GM12878 (cell line): ENCODE measurements around the gene SGTB. TPM values are rescaled to one million over a fixed set of nuclear protein-coding genes. Genes with fewer than 3 reads are reported as not detected.
A peak's percentile ranks its signal among the peaks of the same experiment; 100 is the strongest.

Source experiments
- ATAC-seq: fragments of 200-7000 bp; cut with Tn5 transposase; 3 replicates; pipeline ENCODE4 v1.9.1; 2020; ENCODE audit warnings: mild to moderate bottlenecking, moderate library complexity
- BruUV-seq: library from RNA; stranded (reverse); fragments of 400-500 nt; replicated peaks from 2 replicates; lab custom pipeline; 2021; lab: Mats Ljungman, UMichigan
- CTCF ChIA-PET: fragments of 300-600 bp; sonication (Branson Sonifier 250); formaldehyde crosslinking; extraction: SDS; loops from one replicate; lab custom pipeline; 2021; ENCODE audit warnings: inconsistent platforms; lab: Yijun Ruan, JAX
- POLR2A ChIA-PET: fragments of 350-600 bp; formaldehyde crosslinking; extraction: SDS; loops from one replicate; lab custom pipeline; 2021; ENCODE audit warnings: inconsistent platforms; lab: Charles Lee
- RAD21 ChIA-PET: fragments of 300-600 bp; sonication (Branson Sonifier 250); formaldehyde crosslinking; loops from one replicate; lab custom pipeline; 2023; ENCODE audit warnings: antibody characterized with exemption; ENCODE audit not compliant: unreplicated experiment; lab: Charles Lee
- SMC1A ChIA-PET: fragments of 300-600 bp; sonication (Branson Sonifier 250); formaldehyde crosslinking; loops from one replicate; lab custom pipeline; 2023; ENCODE audit not compliant: unreplicated experiment, uncharacterized antibody; lab: Charles Lee
- DNase-seq: peaks from one replicate; pipeline ENCODE4 v3.0.0-alpha.2; 2011; ENCODE audit warnings: low read depth, low spot score
- FAIRE-seq: peaks from 3 replicates; lab custom pipeline; 2011; peaks lifted over from hg19 to GRCh38; lab: Jason Lieb, UNC
- H2AFZ ChIP-seq: 2 replicates; pipeline ENCODE4 v1.6.0; 2011; ENCODE audit warnings: low read depth, low read length, control low read depth; ENCODE audit not compliant: control insufficient read depth
- H3K27ac ChIP-seq: 2 replicates; pipeline ENCODE4 v1.5.1; 2011; ENCODE audit warnings: control low read depth; ENCODE audit not compliant: control insufficient read depth, insufficient read depth
- H3K27me3 ChIP-seq, 2 experiments: replicated peaks in 1 of 2; 2 replicates each; pipeline versions ENCODE4 v1.6.0 to v1.6.1; 2011; ENCODE audit warnings: low read length in 1 of 2; ENCODE audit not compliant: control insufficient read depth in 2 of 2, insufficient read depth in 2 of 2
- H3K36me3 ChIP-seq, 2 experiments: 2 replicates each; pipeline ENCODE4 v1.5.1; 2011; ENCODE audit warnings: low read length in 1 of 2; ENCODE audit not compliant: control insufficient read depth in 2 of 2, insufficient read depth in 2 of 2
- H3K4me1 ChIP-seq: 2 replicates; pipeline ENCODE4 v1.6.1; 2011; ENCODE audit warnings: mild to moderate bottlenecking, low read length, moderate library complexity, mixed read lengths; ENCODE audit not compliant: control insufficient read depth, insufficient read depth
- H3K4me2 ChIP-seq: 2 replicates; pipeline ENCODE4 v1.6.0; 2011; ENCODE audit warnings: control low read depth; ENCODE audit not compliant: control insufficient read depth, insufficient read depth
- H3K4me3 ChIP-seq: fragments of 200-600 bp; sonication (generic); 2 replicates; pipeline ENCODE4 v1.5.1; 2016
- H3K79me2 ChIP-seq: 2 replicates; pipeline ENCODE4 v1.6.0; 2011; ENCODE audit warnings: low read length; ENCODE audit not compliant: control insufficient read depth, insufficient read depth
- H3K9ac ChIP-seq: 2 replicates; pipeline ENCODE4 v1.8.0; 2011; ENCODE audit warnings: low read length, control low read depth, mixed read lengths; ENCODE audit not compliant: control insufficient read depth, insufficient read depth
- H3K9me3 ChIP-seq: replicated peaks from 3 replicates; pipeline ENCODE4 v1.5.1; 2011; ENCODE audit warnings: mild to moderate bottlenecking, low read length; ENCODE audit not compliant: control insufficient read depth, insufficient read depth
- H4K20me1 ChIP-seq: 2 replicates; pipeline ENCODE4 v1.6.0; 2011; ENCODE audit not compliant: control insufficient read depth, insufficient read depth
- CHD1 ChIP-seq: IDR thresholded peaks from 2 replicates; pipeline ENCODE4 v1.6.1; 2012; ENCODE audit warnings: low read depth, low read length, improper control_type of control experiment
- ESRRA ChIP-seq: IDR thresholded peaks from 2 replicates; pipeline ENCODE4 v1.6.1; 2012; ENCODE audit warnings: mild to moderate bottlenecking, low read length, improper control_type of control experiment
- ETV6 ChIP-seq, 2 experiments: fragments of 450-650 bp in 1 of 2; IDR thresholded peaks in 1 of 2; conservative IDR thresholded peaks in 1 of 2; 2 replicates each; pipeline ENCODE4 v1.6.1; 2014; ENCODE audit warnings: antibody characterized with exemption in 1 of 2, borderline replicate concordance in 1 of 2, low read depth in 1 of 2, mild to moderate bottlenecking in 1 of 2, moderate library complexity in 1 of 2
- EZH2 ChIP-seq: IDR thresholded peaks from 2 replicates; pipeline ENCODE4 v1.6.1; 2012; ENCODE audit warnings: low read depth, mild to moderate bottlenecking, control low read depth, inconsistent platforms, low read length, borderline replicate concordance; ENCODE audit not compliant: control insufficient read depth
- MAX ChIP-seq: IDR thresholded peaks from 2 replicates; pipeline ENCODE4 v1.6.1; 2012; ENCODE audit warnings: low read depth, low read length, improper control_type of control experiment
- MEF2A ChIP-seq: IDR thresholded peaks from 2 replicates; pipeline ENCODE4 v1.6.1; 2011; ENCODE audit warnings: low read depth, mild to moderate bottlenecking, low read length, moderate library complexity; ENCODE audit not compliant: insufficient read depth
- MTA2 ChIP-seq: fragments of 450-650 bp; IDR thresholded peaks from 2 replicates; pipeline ENCODE4 v1.6.1; 2016; ENCODE audit warnings: low read depth, mild to moderate bottlenecking, moderate library complexity
- PAX8 ChIP-seq: fragments of 450-650 bp; IDR thresholded peaks from 2 replicates; pipeline ENCODE4 v1.6.1; 2017; ENCODE audit warnings: mild to moderate bottlenecking, moderate library complexity
- RAD21 ChIP-seq: IDR thresholded peaks from 2 replicates; pipeline ENCODE4 v1.6.1; 2011; ENCODE audit warnings: mild to moderate bottlenecking, low read depth, low read length, moderate library complexity; ENCODE audit not compliant: insufficient read depth
- RUNX3 ChIP-seq: IDR thresholded peaks from 2 replicates; pipeline ENCODE4 v1.6.1; 2012; ENCODE audit warnings: low read length, inconsistent platforms
- SPI1 ChIP-seq: IDR thresholded peaks from 2 replicates; pipeline ENCODE4 v1.6.1; 2011; ENCODE audit warnings: low read depth, mild to moderate bottlenecking, low read length, moderate library complexity, borderline replicate concordance; ENCODE audit not compliant: insufficient read depth
- SUZ12 ChIP-seq: fragments of 200-600 bp; sonication (generic); IDR thresholded peaks from one replicate; pipeline ENCODE4 v1.6.1; 2018; ENCODE audit warnings: antibody characterized with exemption, mild to moderate bottlenecking; ENCODE audit not compliant: unreplicated experiment
- TCF3 ChIP-seq: IDR thresholded peaks from 2 replicates; pipeline ENCODE4 v1.6.1; 2012; ENCODE audit warnings: low read depth, mild to moderate bottlenecking, low read length, borderline replicate concordance; ENCODE audit not compliant: insufficient read depth
- ZNF207 ChIP-seq: fragments of 450-650 bp; IDR thresholded peaks from 2 replicates; pipeline ENCODE4 v1.6.1; 2014; ENCODE audit warnings: antibody characterized with exemption, mild to moderate bottlenecking, borderline replicate concordance
- ZNF217 ChIP-seq: fragments of 450-650 bp; IDR thresholded peaks from 2 replicates; pipeline ENCODE4 v1.6.1; 2017; ENCODE audit warnings: antibody characterized with exemption, mild to moderate bottlenecking
- ZZZ3 ChIP-seq: IDR thresholded peaks from 2 replicates; pipeline ENCODE4 v1.6.1; 2011; ENCODE audit warnings: low read depth; ENCODE audit not compliant: control insufficient read depth, insufficient read length
- WGBS: methylation state at CpG from one replicate; pipeline ENCODE4 v1.1.6; 2016; ENCODE audit warnings: low lambda C conversion rate; ENCODE audit not compliant: insufficient replicate concordance, insufficient coverage; ENCODE audit errors: missing lambda C conversion rate; 5-methylcytosine and 5-hydroxymethylcytosine counted together
- in situ Hi-C: fragments of 300-500 bp; cut with MboI; formaldehyde crosslinking; loops from 9 replicates; pipeline ENCODE4 v1.14.3; 2018; ENCODE audit warnings: mixed read lengths
- intact Hi-C: fragments of 100-400 bp; cut with micrococcal nuclease; formaldehyde crosslinking; loops from one replicate; pipeline ENCODE4 v1.14.2; 2022; ENCODE audit not compliant: unreplicated experiment
- polyA plus RNA-seq, 11 experiments: library from polyadenylated mRNA; depleted of rRNA in 4 of 11; unstranded in 6 of 11; stranded (reverse) in 5 of 11; fragments of >200 nt; fragmentation: Nextera tagmentation in 4 of 11; fragmentation: Illumina TruSeq in 1 of 11; extraction: Ambion mirVana in 4 of 11; extraction: Trizol in 1 of 11; gene quantifications; 1 replicate in 1 of 11; 2 replicates in 10 of 11; pipeline versions ENCODE4 v1.2.1 to v1.2.3, GENCODE V29; 2011 to 2016; ENCODE audit warnings: inconsistent platforms in 2 of 11, missing spikeins in 2 of 11, low read depth in 1 of 11
- total RNA-seq, 4 experiments: library from RNA; depleted of rRNA in 3 of 4; stranded (reverse); fragments of >200 nt in 3 of 4; fragmentation: Illumina TruSeq in 1 of 4; extraction: Trizol in 1 of 4; gene quantifications; 2 replicates each; pipeline versions ENCODE4 v1.2.1 to v1.2.3, GENCODE V29; 2013 to 2021

SGTB gene
- total and polyA plus RNA-seq, 10 of the 15 experiments (the other 5 are each of a cell fraction or from before 2014, with no cell fraction given), result 1.0 to 7.8 (median 5.4) TPM

- TF ChIP-seq CHD1, result no peak
- TF ChIP-seq, all 136 proteins: peak for 0
Measured at GRCh38 chr5:65702036-65702435, 19.9 kb downstream of the SGTB start (continued).

GRCh38 chr5:65699338-65699737 lies 22.6 kb downstream of the SGTB start:
- Histone ChIP-seq H2AFZ (no peak overlapping the region), H3K27ac (no peak overlapping the region), H3K9ac (no peak overlapping the region), H3K4me2 (no peak overlapping the region), H3K79me2 (no peaks in the 10 kb centered on the region), H4K20me1 (no peaks in the 10 kb centered on the region), H3K36me3 (peaks cover 0 to 2% of the 10 kb centered on the region in 2 experiments; a peak in 1 of 4 replicates), H3K9me3 (no peaks in the 10 kb centered on the region; the same call in 2 of the 3 replicates), H3K27me3 (no peaks in the 10 kb centered on the region), H3K4me3 (no peak overlapping the region), H3K4me1 (peaks cover 4% of the 10 kb centered on the region; the same call in 1 of the 2 replicates)
- BruUV-seq, result no TSS peak
- in situ Hi-C loops, result no loop called here
- CTCF ChIA-PET, result no interaction called here
- SMC1A ChIA-PET, result interaction anchor here (0.6 kb wide), 1 partner anchor 57 kb away, joined by 3 read pairs; no protein-coding TSS in a partner anchor
- peak; percentile 16 for DNase-seq
- peak; percentile 78 for FAIRE-seq
- intact Hi-C loops, result no loop called here
- 44% methylated on average over 4 of the region's 4 CpGs for WGBS
- peak; percentile 65 for ATAC-seq
- RAD21 ChIA-PET, result interaction anchor here (0.6 kb wide), 1 partner anchor 49 kb away, joined by 3 read pairs; no protein-coding TSS in a partner anchor
- POLR2A ChIA-PET, result interaction anchor here (1.3 kb wide), 1 partner anchor 22 kb away, joined by 3 read pairs; no protein-coding TSS in a partner anchor
- peak; percentile 60; the same call in 1 of the 2 replicates for TF ChIP-seq MEF2A
- peak; percentile 85 for TF ChIP-seq RUNX3
- peak; percentile 25; the same call in 1 of the 2 replicates for TF ChIP-seq SPI1
- no peak for TF ChIP-seq ZZZ3
- TF ChIP-seq, all 136 proteins: peak for 3

GRCh38 chr5:65696892-65697291 lies 25.0 kb downstream of the SGTB start:
- Histone ChIP-seq H3K27me3 (no peaks in the 10 kb centered on the region), H3K4me1 (peaks cover 4% of the 10 kb centered on the region; the same call in 1 of the 2 replicates), H4K20me1 (no peaks in the 10 kb centered on the region), H2AFZ (no peak overlapping the region), H3K27ac (no peak overlapping the region), H3K36me3 (peaks cover 0 to 2% of the 10 kb centered on the region in 2 experiments; a peak in 1 of 4 replicates), H3K79me2 (no peaks in the 10 kb centered on the region), H3K9ac (no peak overlapping the region), H3K4me3 (no peak overlapping the region), H3K4me2 (no peak overlapping the region), H3K9me3 (no peaks in the 10 kb centered on the region; the same call in 2 of the 3 replicates)
- no TSS peak for BruUV-seq
- intact Hi-C loops, result no loop called here
- ChIA-PET POLR2A (no interaction called here), SMC1A (interaction anchor here (1.3 to 1.4 kb wide), 2 partner anchors 16 to 100 kb away, joined by 3 read pairs; no protein-coding TSS in a partner anchor), RAD21 (no interaction called here), CTCF (interaction anchor here (0.8 kb wide), 1 partner anchor 9 kb away, joined by 4 read pairs; no protein-coding TSS in a partner anchor)
- no peak for FAIRE-seq
- in situ Hi-C loops, result no loop called here
- no peak for ATAC-seq
- DNase-seq, result no peak
- TF ChIP-seq ZNF207 (no peak), ESRRA (no peak), TCF3 (no peak), MTA2 (no peak), EZH2 (no peak), RAD21 (no peak), SUZ12 (no peak), ZNF217 (no peak), ETV6 (conservative IDR thresholded peaks at IDR 0.05 in 1 of 2, IDR thresholded peaks at IDR 0.05 in 1 of 2; ENCODE audit: borderline replicate concordance in 1 of 2, low read depth in 1 of 2) (no peak), MAX (no peak), PAX8 (no peak)
